ENCODE data around the gene KCNAB1.

GRCh38 chr3:156429125-156429524 lies 308.7 kb downstream of the KCNAB1 start:
- TF ChIP-seq CTCF (IDR thresholded peaks at IDR 0.05; ENCODE audit: low read length), result no peak
- no peak for TF ChIP-seq EZH2 (optimal IDR thresholded peaks at IDR 0.05; ENCODE audit: low read depth, low read length)
